Natural killer cell treated with Interleukin-12 subunit alpha and Interleukin-12 subunit beta and Interleukin-15 and Interleukin-18, amount 100 ng/mL, for 72 hours (primary cell): ENCODE measurements around the gene RETSAT. TPM values are rescaled to one million over a fixed set of nuclear protein-coding genes. Genes with fewer than 3 reads are reported as not detected.
"Not testable (repeated sequence)": the region's sequence is repeated elsewhere in the genome, so short reads cannot be mapped to it uniquely, and the experiment has no call there.

ENCODE experiments used
- ATAC-seq, 2 donors: fragments of 150-1000 bp; cut with Tn5 transposase in 1 of 2; sonication (Bioruptor Pico), chemical (Tn5 transposase) in 1 of 2; 2 replicates each; pipeline ENCODE4 v1.10.0; 2021
- DNase-seq: peaks from one replicate; pipeline ENCODE4 v3.0.0; 2022; ENCODE audit warnings: low spot score
- H3K27ac Mint-ChIP-seq, 2 donors: 1 replicate in 1 of 2; 2 replicates in 1 of 2; pipeline ENCODE4 v1.8.0; 2022; ENCODE audit warnings: mixed read lengths in 2 of 2, mild to moderate bottlenecking in 1 of 2, moderate library complexity in 1 of 2
- H3K27me3 Mint-ChIP-seq, 2 donors: 1 replicate in 1 of 2; 2 replicates in 1 of 2; pipeline ENCODE4 v1.8.0; 2022; ENCODE audit warnings: mixed read lengths in 2 of 2
- H3K36me3 Mint-ChIP-seq: one replicate; pipeline ENCODE4 v1.8.0; 2022; ENCODE audit warnings: mixed read lengths
- H3K4me1 Mint-ChIP-seq, 2 donors: 1 replicate in 1 of 2; 2 replicates in 1 of 2; pipeline ENCODE4 v1.8.0; 2022; ENCODE audit warnings: low read depth in 2 of 2, mixed read lengths in 2 of 2, mild to moderate bottlenecking in 1 of 2
- H3K4me3 Mint-ChIP-seq: one replicate; pipeline ENCODE4 v1.8.0; 2022; ENCODE audit warnings: mixed read lengths
- H3K9me3 Mint-ChIP-seq: 2 replicates; pipeline ENCODE4 v1.8.0; 2022; ENCODE audit warnings: mixed read lengths
- total RNA-seq, 2 donors: library from RNA; stranded (reverse); gene quantifications; one replicate each; pipeline ENCODE4 v1.2.3, GENCODE V29; 2022

Gene RETSAT
- total RNA-seq, 2 donors from 2014 or later, result 25.5 to 32.7 TPM

DNA sequence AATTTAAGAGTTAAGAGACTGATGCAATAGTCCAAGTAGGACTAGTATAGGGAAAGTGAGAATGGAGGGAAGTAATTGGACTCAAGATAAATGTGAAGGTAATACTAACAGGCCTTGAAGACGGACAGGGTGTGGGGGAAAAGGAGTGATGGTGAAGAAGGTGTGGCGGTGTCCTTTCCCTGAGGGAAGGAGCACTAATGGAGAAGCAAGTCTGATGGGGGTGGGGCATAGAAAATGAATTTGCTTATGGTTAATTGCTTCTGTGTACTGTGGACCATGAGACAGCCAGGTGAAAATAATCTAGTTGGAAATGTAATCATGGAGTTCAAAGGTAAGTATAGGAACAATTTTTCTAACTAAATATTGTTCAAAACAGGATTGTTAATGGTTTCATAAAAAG lies 19.4 kb downstream of the RETSAT start:
- DNase-seq, result no peak
- no peak overlapping the region for H3K4me3 Mint-ChIP-seq
- ATAC-seq, result no peak
- H3K36me3 Mint-ChIP-seq, result no peaks in the 10 kb centered on the region
- peaks cover 4 to 10% of the 10 kb centered on the region in 2 donors for H3K4me1 Mint-ChIP-seq
- no peaks in the 10 kb centered on the region for H3K9me3 Mint-ChIP-seq
- no peak overlapping the region for H3K27ac Mint-ChIP-seq
- H3K27me3 Mint-ChIP-seq, result no peaks in the 10 kb centered on the region

DNA sequence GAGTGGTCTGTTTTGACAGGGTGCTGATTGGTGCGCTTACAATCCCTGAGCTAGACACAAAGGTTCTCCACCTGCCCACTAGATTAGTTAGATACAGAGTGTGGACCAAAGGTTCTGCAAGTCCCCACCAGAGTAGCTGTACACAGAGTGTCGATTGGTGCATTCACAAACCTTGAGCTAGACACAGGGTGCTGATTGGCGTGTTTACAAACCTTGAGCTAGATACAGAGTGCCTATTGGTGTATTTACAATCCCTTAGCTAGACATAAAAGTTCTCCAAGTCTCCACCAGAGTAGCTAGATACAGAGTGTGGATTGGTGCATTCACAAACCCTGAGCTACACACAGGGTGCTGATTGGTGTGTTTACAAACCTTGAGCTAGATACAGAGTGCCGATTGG lies 20.5 kb downstream of the RETSAT start:
- H3K27ac Mint-ChIP-seq, H3K36me3 Mint-ChIP-seq, H3K4me3 Mint-ChIP-seq, ATAC-seq, H3K9me3 Mint-ChIP-seq, DNase-seq, H3K27me3 Mint-ChIP-seq: not testable (repeated sequence)
- H3K4me1 Mint-ChIP-seq, result peaks cover 4 to 11% of the 10 kb centered on the region in 2 donors

DNA sequence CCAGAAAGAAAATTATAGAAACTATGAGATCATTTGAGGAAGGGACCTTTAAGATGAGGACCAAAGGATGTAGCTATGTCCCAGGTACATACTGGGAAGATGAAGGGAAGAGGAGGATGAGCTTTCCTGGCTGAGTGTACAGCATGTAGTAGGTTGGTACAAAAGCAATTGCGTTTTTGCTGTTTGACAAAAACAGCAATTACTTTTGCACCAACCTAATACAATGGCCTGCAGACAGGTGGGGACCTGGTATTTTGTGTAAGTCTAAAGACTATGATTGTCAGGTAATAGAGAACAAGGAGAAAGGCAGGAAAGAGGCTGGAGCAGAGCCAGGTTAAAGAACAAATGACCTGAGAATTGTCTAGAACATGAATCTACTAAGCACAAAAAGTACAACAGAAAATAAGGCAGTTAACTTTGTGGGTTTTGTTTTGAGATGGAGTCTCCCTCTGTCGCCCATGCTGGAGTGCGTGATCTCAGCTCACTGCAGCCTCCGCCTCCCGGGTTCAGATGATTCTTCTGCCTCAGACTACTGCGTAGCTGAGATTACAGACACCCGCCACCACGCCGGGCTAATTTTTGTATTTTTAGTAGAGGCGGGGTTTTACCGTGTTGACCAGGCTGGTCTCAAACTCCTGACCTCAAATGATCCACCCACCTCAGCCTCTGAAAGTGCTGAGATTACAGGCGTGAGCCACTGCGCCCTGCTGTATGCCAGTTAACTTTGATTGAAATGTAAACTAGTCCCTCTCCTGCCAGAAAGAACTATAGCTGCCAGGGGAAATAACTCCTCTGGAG lies 23.3 kb downstream of the RETSAT start:
- ATAC-seq, result no peak
- Mint-ChIP-seq H3K4me1 (peaks cover 11 to 26% of the 10 kb centered on the region in 2 donors), H3K27me3 (no peaks in the 10 kb centered on the region), H3K4me3 (peak overlapping the region; percentile 36), H3K9me3 (no peaks in the 10 kb centered on the region), H3K36me3 (peaks cover 16% of the 10 kb centered on the region), H3K27ac (no peak overlapping the region)
- DNase-seq, result no peak

DNA sequence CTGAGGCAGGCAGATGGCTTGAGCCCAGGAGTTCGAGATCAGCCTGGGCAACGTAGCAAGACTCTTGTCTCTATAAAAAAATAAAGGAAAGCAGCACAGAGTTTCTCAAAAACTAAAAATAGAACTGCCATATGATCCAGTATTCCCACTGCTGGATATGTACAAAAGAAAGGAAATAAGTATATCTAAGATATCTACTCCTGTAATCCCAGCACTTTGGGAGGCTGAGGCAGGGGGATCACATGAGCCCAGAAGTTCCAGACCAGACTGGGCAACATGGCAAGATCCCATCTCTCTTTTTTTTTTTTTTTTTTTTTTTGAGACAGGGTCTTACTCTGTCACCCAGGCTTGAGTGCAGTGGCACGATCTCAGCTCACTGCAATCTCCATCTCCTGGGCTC lies 24.6 kb downstream of the RETSAT start:
- peaks cover 21 to 38% of the 10 kb centered on the region in 2 donors for H3K4me1 Mint-ChIP-seq
- not testable (repeated sequence) for ATAC-seq, H3K27me3 Mint-ChIP-seq, H3K4me3 Mint-ChIP-seq, DNase-seq, H3K9me3 Mint-ChIP-seq
- H3K36me3 Mint-ChIP-seq, result peaks cover 28% of the 10 kb centered on the region
- H3K27ac Mint-ChIP-seq, result peak overlapping the region in 1 of 2 donors; percentile 99

DNA sequence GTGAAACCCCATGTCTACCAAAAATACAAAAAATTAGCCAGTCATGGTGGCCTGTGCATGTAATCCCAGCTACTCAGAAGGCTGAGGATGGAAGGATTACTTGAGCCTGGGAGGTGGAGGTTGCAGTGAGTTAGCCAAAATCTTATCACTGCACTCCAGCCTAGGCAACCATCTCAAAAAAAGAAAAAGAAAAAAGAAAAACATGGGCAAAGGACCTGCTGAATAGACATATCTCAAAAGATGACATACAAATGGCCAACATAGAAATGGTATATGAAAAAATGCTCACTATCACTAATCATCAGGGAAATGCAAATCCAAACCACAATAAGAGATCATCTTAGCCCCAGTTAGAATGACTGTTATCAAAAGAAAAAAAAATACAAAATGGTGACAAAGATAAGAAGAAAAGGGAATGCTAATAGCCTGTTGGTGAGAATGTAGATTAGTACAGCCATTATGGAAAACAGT lies 25.1 kb downstream of the RETSAT start:
- ATAC-seq (no peak), DNase-seq (no peak)
- Mint-ChIP-seq H3K27ac (peak overlapping the region; percentile 98 to 99), H3K27me3 (no peaks in the 10 kb centered on the region), H3K36me3 (peaks cover 30% of the 10 kb centered on the region), H3K4me1 (peaks cover 22 to 40% of the 10 kb centered on the region in 2 donors), H3K4me3 (no peak overlapping the region), H3K9me3 (no peaks in the 10 kb centered on the region)

DNA sequence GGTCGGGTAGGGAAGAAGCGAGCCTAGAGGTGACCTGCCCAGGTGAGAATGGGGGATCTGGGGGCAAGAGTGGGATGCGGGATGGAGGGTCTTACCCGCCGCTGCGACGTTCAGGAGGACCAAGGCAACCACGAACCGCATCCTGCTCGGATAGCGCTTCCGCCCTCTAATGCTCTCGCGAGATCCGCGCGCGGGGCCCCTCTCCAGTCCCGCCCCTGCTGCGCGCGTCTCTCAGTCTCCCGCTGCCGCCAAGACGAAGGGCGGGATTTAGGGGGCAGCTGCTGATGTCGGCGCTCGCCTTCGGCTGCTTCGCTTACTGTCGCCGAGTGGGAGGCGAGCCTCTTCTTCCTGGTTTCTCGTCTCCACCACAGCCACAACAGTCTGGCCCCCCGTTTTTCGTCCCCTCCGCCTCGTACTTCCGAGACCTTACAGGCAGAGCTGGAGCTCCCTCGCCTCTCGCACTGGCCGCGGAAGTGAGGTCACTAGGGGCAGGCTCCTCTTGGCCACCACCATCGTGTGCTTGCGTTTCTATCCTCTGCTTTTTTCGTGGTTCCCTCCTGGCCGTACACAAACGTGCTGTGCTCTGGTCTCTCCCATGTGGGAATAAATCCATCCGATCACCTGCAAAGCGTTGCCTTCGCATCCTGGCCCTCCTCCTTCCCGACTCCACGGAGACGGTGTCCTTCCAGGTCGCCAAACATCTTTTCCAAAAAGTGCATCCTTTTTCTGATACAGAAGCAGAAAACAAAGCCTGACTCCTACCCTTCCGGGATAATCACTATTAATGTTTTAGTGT lies 26.3 kb downstream of the RETSAT start, which contains the start of gene TGOLN2:
Gene TGOLN2, minus strand, starts transcription at position 168 of the 796 bp plus-strand sequence. Its CDS starts 27 bp downstream, at position 141.
- ATAC-seq, result peak; percentile 94 to 98
- peak within 1 kb of the TSS; percentile 98 for H3K4me3 Mint-ChIP-seq
- H3K9me3 Mint-ChIP-seq, result no peaks in the 10 kb centered on the region
- H3K36me3 Mint-ChIP-seq, result peaks cover 38% of the 10 kb centered on the region
- peak; percentile 97 for DNase-seq
- H3K4me1 Mint-ChIP-seq, result peaks cover 28 to 49% of the 10 kb centered on the region in 2 donors
- H3K27me3 Mint-ChIP-seq, result no peaks in the 10 kb centered on the region
- peak within 1 kb of the TSS; percentile 98 to 99 for H3K27ac Mint-ChIP-seq

DNA sequence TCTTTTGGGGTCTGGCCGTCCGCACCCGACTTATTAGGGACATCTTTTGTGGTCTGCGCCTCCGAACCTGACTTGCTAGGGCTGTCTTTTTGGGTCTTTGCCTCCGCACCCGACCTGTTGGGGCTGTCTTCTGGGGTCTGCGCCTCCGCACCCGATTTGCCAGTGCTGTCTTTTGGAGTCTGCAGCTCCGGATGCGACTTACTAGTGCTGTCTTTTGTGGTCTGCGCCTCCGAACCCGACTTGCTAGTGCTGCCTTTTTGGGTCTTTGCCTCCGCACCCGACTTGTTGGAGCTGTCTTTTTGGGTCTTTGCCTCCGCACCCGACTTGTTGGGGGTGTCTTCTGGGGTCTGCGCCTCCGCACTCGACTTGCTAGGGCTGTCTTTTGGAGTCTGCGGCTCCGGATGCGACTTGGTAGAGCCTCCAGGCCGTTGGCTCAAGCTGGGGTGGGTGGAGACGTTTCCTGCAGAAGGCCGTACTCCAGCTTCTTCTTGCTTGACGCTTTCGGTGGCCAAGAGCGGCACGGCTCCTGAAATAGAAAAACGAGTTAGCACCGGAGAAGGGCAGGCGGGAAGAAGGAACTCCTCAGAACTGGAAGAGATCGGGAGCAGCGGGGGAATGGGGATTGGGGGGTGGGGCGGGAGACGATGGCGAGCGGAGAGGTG lies 27.0 kb downstream of the RETSAT start:
- peaks cover 45% of the 10 kb centered on the region for H3K36me3 Mint-ChIP-seq
- H3K4me1 Mint-ChIP-seq, result peaks cover 35 to 57% of the 10 kb centered on the region in 2 donors
- H3K27me3 Mint-ChIP-seq, result no peaks in the 10 kb centered on the region
- peak; percentile 52 to 66 for ATAC-seq
- peak; percentile 71 for DNase-seq
- no peaks in the 10 kb centered on the region for H3K9me3 Mint-ChIP-seq
- peak overlapping the region; percentile 98 for H3K4me3 Mint-ChIP-seq
- H3K27ac Mint-ChIP-seq, result peak overlapping the region; percentile 98 to 99

DNA sequence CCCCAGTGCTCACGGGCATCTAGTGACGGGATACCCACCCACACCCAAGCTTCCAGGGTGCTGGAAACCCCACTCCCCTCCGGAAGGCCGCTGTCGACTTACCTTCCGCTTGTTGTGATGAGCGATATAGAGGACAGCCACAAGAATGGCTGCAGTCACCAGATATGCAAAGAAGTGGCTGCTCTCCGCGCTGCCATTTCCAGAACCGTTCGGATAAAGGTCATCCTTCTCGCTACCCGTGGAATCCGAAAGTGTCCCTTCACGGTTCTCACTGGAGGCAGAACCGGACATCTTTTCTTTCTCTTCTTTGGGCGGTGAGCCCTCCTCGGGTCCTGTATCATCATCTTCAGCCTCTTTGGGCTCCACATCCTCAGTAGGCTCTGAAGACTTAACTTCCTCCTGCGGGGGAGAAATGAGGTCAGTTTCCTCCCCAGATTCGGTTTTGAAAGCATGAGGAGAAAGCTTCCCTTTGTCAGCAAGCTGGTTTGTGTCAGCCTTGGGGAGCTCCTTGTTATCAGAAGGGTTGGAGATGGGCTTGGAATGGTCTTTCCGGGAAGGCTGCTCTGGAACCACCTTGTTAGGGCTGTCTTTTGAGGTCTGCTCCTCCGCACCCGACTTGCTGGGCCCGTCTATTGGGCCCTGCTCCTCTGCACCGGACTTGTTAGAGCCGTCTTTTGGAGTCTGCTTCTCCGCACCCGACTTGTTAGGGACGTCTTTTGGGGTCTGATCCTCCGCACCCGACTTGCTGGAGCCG lies 27.7 kb downstream of the RETSAT start:
- ATAC-seq, result peak; percentile 9 to 45
- no peaks in the 10 kb centered on the region for H3K27me3 Mint-ChIP-seq

DNA sequence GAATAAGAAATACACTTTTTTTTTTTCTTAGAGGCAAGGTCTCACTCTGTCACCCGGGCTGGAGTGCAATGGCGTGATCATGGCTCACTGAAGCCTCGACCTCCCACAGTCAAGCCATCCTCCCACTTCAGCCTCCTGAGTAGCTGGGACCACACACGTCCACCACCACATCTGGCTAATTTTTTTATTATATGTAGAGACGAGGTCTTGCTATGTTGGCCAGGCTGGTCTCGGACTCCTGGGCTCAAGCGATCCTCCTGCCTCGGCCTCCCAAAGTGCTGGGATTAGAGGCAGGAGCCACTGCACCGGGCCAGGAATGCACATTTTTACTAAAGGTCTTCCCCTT lies 28.9 kb downstream of the RETSAT start:
- Mint-ChIP-seq H3K4me1 (peaks cover 44 to 66% of the 10 kb centered on the region in 2 donors), H3K27me3 (no peaks in the 10 kb centered on the region), H3K36me3 (peaks cover 63% of the 10 kb centered on the region), H3K4me3 (peak overlapping the region; percentile 98), H3K27ac (peak overlapping the region; percentile 98 to 99), H3K9me3 (no peaks in the 10 kb centered on the region)
- DNase-seq, result peak; percentile 18
- no peak for ATAC-seq

More for the DNA sequence above, 27.7 kb downstream of the RETSAT start:
- Mint-ChIP-seq H3K4me3 (peak overlapping the region; percentile 98), H3K27ac (peak overlapping the region; percentile 98 to 99), H3K4me1 (peaks cover 37 to 64% of the 10 kb centered on the region in 2 donors), H3K36me3 (peaks cover 51% of the 10 kb centered on the region), H3K9me3 (no peaks in the 10 kb centered on the region)
- DNase-seq, result peak; percentile 76

DNA sequence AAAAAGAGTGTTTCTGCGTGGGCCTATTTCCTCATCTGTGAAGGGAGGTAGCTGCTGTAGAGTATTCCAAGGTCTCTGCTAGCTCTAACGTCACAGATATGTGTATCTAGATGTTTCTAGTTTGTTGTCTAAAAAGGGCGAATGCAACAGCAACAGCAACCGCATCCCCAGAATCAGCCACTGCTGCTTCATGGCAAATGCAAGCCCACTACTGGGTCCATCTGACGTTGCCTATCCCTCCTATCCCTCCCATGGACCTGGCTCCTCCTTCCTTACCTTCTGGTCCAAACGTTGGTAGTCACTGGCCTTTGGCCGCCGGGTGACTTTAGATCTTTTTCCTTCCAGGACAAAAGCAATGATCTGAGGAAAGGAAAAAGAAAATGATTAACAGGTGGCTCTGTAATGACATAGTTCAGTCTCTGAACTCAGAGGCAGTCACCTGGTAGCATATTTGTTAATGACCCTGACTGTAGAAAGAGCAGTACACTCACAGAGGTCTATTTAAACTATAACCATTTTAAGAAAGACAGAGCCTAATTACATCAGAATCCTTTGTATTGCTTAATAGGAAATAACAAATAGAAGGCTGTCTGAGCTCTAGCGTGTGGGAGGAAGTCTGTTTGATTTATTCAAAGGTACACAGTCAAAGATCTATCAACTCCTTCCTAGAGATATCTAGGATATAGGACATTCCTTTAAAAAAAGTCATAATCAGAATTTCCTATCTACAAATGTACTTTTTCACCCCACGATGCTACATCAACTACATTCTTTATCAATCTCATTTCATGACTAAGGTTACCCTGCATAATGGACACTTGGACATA lies 29.5 kb downstream of the RETSAT start:
- H3K4me3 Mint-ChIP-seq, result peak overlapping the region; percentile 98
- peak; percentile 28 for DNase-seq

DNA sequence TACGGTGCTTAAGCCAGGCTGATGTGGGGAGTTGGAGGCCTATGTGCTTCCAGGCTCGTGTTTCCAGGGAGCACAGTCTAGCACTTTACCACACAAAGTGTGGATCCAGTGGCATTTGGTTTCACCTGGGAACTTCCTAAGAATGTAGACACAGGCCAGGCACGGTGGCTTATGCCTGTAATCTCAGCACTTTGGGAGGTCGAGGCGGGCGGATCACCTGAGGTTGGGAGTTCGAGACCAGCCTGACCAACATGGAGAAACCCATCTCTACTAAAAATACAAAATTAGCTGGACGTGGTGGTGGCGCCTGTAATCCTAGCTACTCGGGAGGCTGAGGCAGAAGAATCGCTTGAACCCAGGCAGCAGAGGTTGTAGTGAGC lies 30.4 kb downstream of the RETSAT start:
- H3K9me3 Mint-ChIP-seq, ATAC-seq, H3K27me3 Mint-ChIP-seq: not testable (repeated sequence)
- H3K4me3 Mint-ChIP-seq, result peak overlapping the region; percentile 98
- H3K4me1 Mint-ChIP-seq, result peaks cover 56 to 78% of the 10 kb centered on the region in 2 donors
- peak; percentile 2 for DNase-seq
- peak overlapping the region; percentile 37 to 99 for H3K27ac Mint-ChIP-seq
- H3K36me3 Mint-ChIP-seq, result peaks cover 74% of the 10 kb centered on the region

More for the DNA sequence above, 29.5 kb downstream of the RETSAT start:
- Mint-ChIP-seq H3K4me1 (peaks cover 50 to 71% of the 10 kb centered on the region in 2 donors), H3K27me3 (no peaks in the 10 kb centered on the region), H3K9me3 (no peaks in the 10 kb centered on the region), H3K36me3 (peaks cover 69% of the 10 kb centered on the region), H3K27ac (peak overlapping the region; percentile 98 to 99)
- ATAC-seq, result no peak

DNA sequence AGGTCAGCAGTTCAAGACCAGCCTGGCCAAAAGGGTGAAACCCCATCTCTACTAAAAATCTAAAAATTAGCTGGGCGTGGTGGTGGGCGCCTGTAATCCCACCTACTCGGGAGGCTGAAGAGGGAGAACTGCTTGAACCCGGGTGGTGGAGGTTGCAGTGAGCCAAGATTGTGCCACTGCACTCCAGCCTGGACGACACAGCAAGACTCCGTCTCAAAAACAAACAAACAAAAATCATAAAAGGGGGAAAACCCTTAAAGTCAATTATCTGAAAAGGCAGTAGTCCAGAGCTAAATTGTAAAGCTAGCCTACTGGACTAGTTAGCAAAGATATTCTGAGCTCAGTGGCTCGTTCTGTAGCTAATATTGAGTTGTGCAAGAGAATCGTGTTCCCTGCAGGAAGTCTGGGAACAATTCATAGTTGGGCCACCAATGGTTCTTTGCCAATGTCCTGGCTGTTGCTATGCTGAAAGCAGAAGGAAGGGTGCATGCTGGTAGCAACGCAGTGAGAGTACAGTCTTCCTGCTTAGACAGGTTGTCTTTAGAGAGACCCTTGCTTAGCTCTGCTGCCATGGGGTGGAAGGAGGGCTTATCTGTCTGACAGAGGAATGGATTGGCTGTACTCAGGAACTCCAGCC lies 30.9 kb downstream of the RETSAT start:
- no peaks in the 10 kb centered on the region for H3K27me3 Mint-ChIP-seq
- peaks cover 74% of the 10 kb centered on the region for H3K36me3 Mint-ChIP-seq
- H3K9me3 Mint-ChIP-seq, result no peaks in the 10 kb centered on the region
- peak overlapping the region; percentile 98 for H3K4me3 Mint-ChIP-seq
- DNase-seq, result no peak
- peak overlapping the region; percentile 37 to 99 for H3K27ac Mint-ChIP-seq
- H3K4me1 Mint-ChIP-seq, result peaks cover 58 to 77% of the 10 kb centered on the region in 2 donors
- ATAC-seq, result no peak
